ENCODE data around the gene RNU6-9. TPM values are rescaled to one million over a fixed set of nuclear protein-coding genes. Genes with fewer than 3 reads are reported as not detected.

RNU6-9 gene
- total RNA-seq, 1 donor from 2014 or later: not detected

DNA sequence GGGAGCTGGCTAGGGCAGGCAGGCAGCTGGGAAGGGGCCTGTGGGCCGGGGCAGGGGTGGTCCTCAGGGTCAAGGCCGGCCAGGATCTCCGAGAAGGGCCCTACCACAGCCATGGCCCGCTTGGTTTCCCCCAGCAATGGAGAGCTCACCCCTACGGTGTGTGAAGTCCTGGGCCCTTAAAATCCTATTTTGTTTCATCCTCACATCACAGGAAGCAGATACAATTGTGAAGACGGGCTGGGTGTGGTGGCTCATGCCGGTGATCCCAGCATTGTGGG, 8.7 kb downstream of the RNU6-9 start:
- peaks cover 10% of the 10 kb centered on the region for H3K4me1 ChIP-seq
- no peak overlapping the region for H3K27ac ChIP-seq
- peaks cover 33% of the 10 kb centered on the region for H3K79me2 ChIP-seq (ENCODE audit: low read depth)
- H3K4me2 ChIP-seq: no peak overlapping the region
- peaks cover 28% of the 10 kb centered on the region for H3F3A ChIP-seq (ENCODE audit: low read depth)
- H3K4me3 ChIP-seq: no peak overlapping the region
- DNase-seq (ENCODE audit: low spot score): no peak
- Mint-ChIP-seq H3K27ac (no peak overlapping the region), H3K4me3 (no peak overlapping the region), H3K36me3 (peaks cover 1% of the 10 kb centered on the region), H3K9me3 (no peaks in the 10 kb centered on the region), H3K4me1 (peaks cover 22% of the 10 kb centered on the region), H3K27me3 (ENCODE audit: insufficient read depth, low read depth) (peaks cover 2% of the 10 kb centered on the region)
- H4K20me1 ChIP-seq (ENCODE audit: low read depth): peaks cover 81% of the 10 kb centered on the region
- no peaks in the 10 kb centered on the region for H3K36me3 ChIP-seq
- no peaks in the 10 kb centered on the region for H3K9me3 ChIP-seq (ENCODE audit: low read depth)
- TF ChIP-seq EZH2 (IDR thresholded peaks at IDR 0.05): no peak
- TF ChIP-seq EZH2phosphoT487 (IDR thresholded peaks at IDR 0.05): no peak
- TF ChIP-seq, protein P1, sequence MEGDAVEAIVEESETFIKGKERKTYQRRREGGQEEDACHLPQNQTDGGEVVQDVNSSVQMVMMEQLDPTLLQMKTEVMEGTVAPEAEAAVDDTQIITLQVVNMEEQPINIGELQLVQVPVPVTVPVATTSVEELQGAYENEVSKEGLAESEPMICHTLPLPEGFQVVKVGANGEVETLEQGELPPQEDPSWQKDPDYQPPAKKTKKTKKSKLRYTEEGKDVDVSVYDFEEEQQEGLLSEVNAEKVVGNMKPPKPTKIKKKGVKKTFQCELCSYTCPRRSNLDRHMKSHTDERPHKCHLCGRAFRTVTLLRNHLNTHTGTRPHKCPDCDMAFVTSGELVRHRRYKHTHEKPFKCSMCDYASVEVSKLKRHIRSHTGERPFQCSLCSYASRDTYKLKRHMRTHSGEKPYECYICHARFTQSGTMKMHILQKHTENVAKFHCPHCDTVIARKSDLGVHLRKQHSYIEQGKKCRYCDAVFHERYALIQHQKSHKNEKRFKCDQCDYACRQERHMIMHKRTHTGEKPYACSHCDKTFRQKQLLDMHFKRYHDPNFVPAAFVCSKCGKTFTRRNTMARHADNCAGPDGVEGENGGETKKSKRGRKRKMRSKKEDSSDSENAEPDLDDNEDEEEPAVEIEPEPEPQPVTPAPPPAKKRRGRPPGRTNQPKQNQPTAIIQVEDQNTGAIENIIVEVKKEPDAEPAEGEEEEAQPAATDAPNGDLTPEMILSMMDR (IDR thresholded peaks at IDR 0.05): no peak
- H2AFZ ChIP-seq (replicated peaks): no peak overlapping the region
- no peak overlapping the region for H3K9ac ChIP-seq
- no peaks in the 10 kb centered on the region for H3K27me3 ChIP-seq

DNA sequence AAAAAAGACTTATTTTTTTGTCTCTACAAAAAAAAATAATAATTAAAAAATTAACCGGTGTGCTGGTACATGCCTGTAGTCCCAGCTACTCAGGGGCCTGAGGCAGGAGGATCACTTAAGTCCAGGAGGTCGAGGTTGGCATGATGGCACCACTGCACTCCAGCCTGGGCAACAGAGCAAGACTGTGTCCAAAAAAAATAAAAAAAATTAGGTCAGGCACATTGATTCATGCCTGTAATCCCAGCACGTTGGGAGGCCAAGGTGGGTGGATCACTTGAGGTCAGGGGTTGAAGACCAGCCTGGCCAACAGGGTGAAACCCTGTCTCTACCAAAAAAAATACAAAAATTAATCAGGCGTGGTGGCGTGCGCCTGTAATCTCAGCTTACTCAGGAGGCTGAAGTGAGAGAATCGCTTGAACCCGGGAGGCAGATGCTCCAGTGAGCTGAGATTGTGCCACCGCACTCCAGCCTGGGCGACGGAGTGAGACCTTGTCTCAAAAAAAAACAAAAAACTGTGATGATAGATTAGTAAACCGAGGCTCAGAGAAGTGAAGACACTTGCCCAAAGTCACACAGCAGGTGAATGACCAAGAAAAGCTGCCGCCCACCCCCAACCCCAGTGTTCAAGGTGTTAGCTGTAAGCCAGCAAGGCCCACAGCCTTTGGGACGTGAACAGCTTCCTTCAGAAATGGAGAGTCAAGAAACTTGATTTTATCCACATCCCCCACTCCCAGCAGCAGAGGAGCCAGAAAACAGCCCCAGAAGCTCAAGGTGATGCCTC, 9.4 kb downstream of the RNU6-9 start:
- peaks cover 2% of the 10 kb centered on the region for H3K27me3 Mint-ChIP-seq (ENCODE audit: insufficient read depth, low read depth)
- no peak overlapping the region for H3K27ac Mint-ChIP-seq
- Histone ChIP-seq H3F3A (ENCODE audit: low read depth) (peaks cover 28% of the 10 kb centered on the region), H3K27ac (no peak overlapping the region), H3K4me2 (peak overlapping the region; percentile 67), H3K36me3 (no peaks in the 10 kb centered on the region), H3K27me3 (no peaks in the 10 kb centered on the region), H3K4me1 (peaks cover 10% of the 10 kb centered on the region), H2AFZ (replicated peaks) (no peak overlapping the region), H3K9ac (no peak overlapping the region), H3K9me3 (ENCODE audit: low read depth) (no peaks in the 10 kb centered on the region), H3K79me2 (ENCODE audit: low read depth) (peaks cover 39% of the 10 kb centered on the region), H4K20me1 (ENCODE audit: low read depth) (peaks cover 81% of the 10 kb centered on the region), H3K4me3 (peak overlapping the region; percentile 29)
- no peak for TF ChIP-seq EZH2phosphoT487 (IDR thresholded peaks at IDR 0.05)
- H3K9me3 Mint-ChIP-seq: no peaks in the 10 kb centered on the region
- peaks cover 1% of the 10 kb centered on the region for H3K36me3 Mint-ChIP-seq
- peaks cover 21% of the 10 kb centered on the region for H3K4me1 Mint-ChIP-seq
- H3K4me3 Mint-ChIP-seq: peak overlapping the region; percentile 61
- DNase-seq (ENCODE audit: low spot score): no peak

DNA sequence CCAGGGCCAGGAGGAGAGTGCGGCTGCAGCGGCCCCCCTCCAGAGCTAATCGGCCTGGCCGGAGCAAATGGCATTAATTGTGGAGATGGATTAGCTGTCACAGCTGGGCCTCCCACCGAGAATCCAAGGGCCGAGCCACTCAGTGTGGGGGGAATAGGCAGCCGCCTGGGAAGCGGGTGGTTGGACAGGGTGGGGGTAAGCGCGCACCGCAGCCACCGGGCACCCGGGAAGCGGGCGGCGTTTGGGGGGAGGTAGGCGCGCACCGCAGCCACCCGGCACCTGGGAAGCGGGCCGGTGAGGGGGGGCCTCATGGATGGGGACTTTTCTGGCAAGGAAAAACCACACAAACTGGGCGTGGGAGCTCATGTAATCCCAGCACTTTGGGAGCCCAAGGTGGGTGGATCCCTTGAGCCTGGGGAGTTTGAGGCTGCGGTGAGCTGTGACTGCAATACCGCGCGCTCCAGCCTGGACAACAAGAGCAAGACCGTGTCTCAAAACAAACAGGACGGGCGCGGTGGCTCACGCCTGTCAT, 10.0 kb downstream of the RNU6-9 start:
- peak; percentile 81 for DNase-seq (ENCODE audit: low spot score)
- no peaks in the 10 kb centered on the region for H3K27me3 ChIP-seq
- Mint-ChIP-seq H3K4me1 (peaks cover 19% of the 10 kb centered on the region), H3K9me3 (no peaks in the 10 kb centered on the region), H3K36me3 (no peaks in the 10 kb centered on the region), H3K4me3 (no peak overlapping the region), H3K27me3 (ENCODE audit: insufficient read depth, low read depth) (peaks cover 2% of the 10 kb centered on the region), H3K27ac (no peak overlapping the region)
- peak overlapping the region; percentile 67 for H3K4me2 ChIP-seq
- H3F3A ChIP-seq (ENCODE audit: low read depth): peaks cover 28% of the 10 kb centered on the region
- no peaks in the 10 kb centered on the region for H3K9me3 ChIP-seq (ENCODE audit: low read depth)
- TF ChIP-seq EZH2phosphoT487 (IDR thresholded peaks at IDR 0.05) (no peak), EZH2 (IDR thresholded peaks at IDR 0.05) (no peak)
- TF ChIP-seq, protein P1 (IDR thresholded peaks at IDR 0.05): no peak
- H3K36me3 ChIP-seq: no peaks in the 10 kb centered on the region
- H3K4me3 ChIP-seq: peak overlapping the region; percentile 29
- H3K9ac ChIP-seq: no peak overlapping the region
- no peak overlapping the region for H2AFZ ChIP-seq (replicated peaks)
- H3K4me1 ChIP-seq: peaks cover 10% of the 10 kb centered on the region
- H3K27ac ChIP-seq: peak overlapping the region; percentile 53
- H4K20me1 ChIP-seq (ENCODE audit: low read depth): peaks cover 84% of the 10 kb centered on the region
- H3K79me2 ChIP-seq (ENCODE audit: low read depth): peaks cover 46% of the 10 kb centered on the region

GRCh38 chr19:904545-904944, 11.3 kb downstream of the RNU6-9 start:
- Histone ChIP-seq H3K4me2 (no peak overlapping the region), H3F3A (ENCODE audit: low read depth) (peaks cover 24% of the 10 kb centered on the region), H4K20me1 (ENCODE audit: low read depth) (peaks cover 86% of the 10 kb centered on the region), H2AFZ (replicated peaks) (no peak overlapping the region), H3K4me3 (no peak overlapping the region), H3K27me3 (no peaks in the 10 kb centered on the region), H3K79me2 (ENCODE audit: low read depth) (peaks cover 58% of the 10 kb centered on the region), H3K9me3 (ENCODE audit: low read depth) (no peaks in the 10 kb centered on the region), H3K36me3 (no peaks in the 10 kb centered on the region), H3K27ac (no peak overlapping the region), H3K4me1 (peaks cover 10% of the 10 kb centered on the region), H3K9ac (no peak overlapping the region)
- no peak for DNase-seq (ENCODE audit: low spot score)
- no peaks in the 10 kb centered on the region for H3K9me3 Mint-ChIP-seq
- no peak overlapping the region for H3K4me3 Mint-ChIP-seq
- TF ChIP-seq EZH2 (IDR thresholded peaks at IDR 0.05): no peak
- TF ChIP-seq EZH2phosphoT487 (IDR thresholded peaks at IDR 0.05): no peak
- TF ChIP-seq, protein P1 (IDR thresholded peaks at IDR 0.05): no peak
- H3K27me3 Mint-ChIP-seq (ENCODE audit: insufficient read depth, low read depth): peaks cover 2% of the 10 kb centered on the region
- H3K36me3 Mint-ChIP-seq: no peaks in the 10 kb centered on the region
- no peak overlapping the region for H3K27ac Mint-ChIP-seq
- H3K4me1 Mint-ChIP-seq: peaks cover 12% of the 10 kb centered on the region
